SK-N-SH treated with all-trans-retinoic acid at 6 μM for 48 hours (cell line): Measurements from ENCODE around the gene SLC4A4.

Experiments used
- ATAC-seq: fragments of 200-7000 bp; cut with Tn5 transposase; 3 replicates; pipeline ENCODE4 v1.9.1; 2020; ENCODE audit warnings: mild to moderate bottlenecking, moderate library complexity
- ARNTL ChIP-seq: fragments of 450-650 bp; formaldehyde crosslinking; IDR thresholded peaks from 2 replicates; pipeline ENCODE4 v1.5.0; 2020; ENCODE audit warnings: low read depth, mild to moderate bottlenecking, moderate library complexity, borderline replicate concordance
- BACH2 ChIP-seq: fragments of 250-450 bp; sonication (Bioruptor Pico); IDR thresholded peaks from 2 replicates; pipeline ENCODE4 v1.9.0; 2021; ENCODE audit warnings: mild to moderate bottlenecking, borderline replicate concordance
- CSDC2 ChIP-seq: fragments of 250-450 bp; sonication (Bioruptor Pico); IDR thresholded peaks from 2 replicates; pipeline ENCODE4 v1.5.0; 2020; ENCODE audit warnings: mild to moderate bottlenecking, moderate library complexity
- ESRRG ChIP-seq: fragments of 250-450 bp; sonication (Bioruptor Pico); IDR thresholded peaks from 2 replicates; pipeline ENCODE4 v1.6.1; 2021; ENCODE audit warnings: mild to moderate bottlenecking
- GLIS3 ChIP-seq: fragments of 250-450 bp; sonication (Bioruptor Pico); IDR thresholded peaks from 2 replicates; pipeline ENCODE4 v1.5.0; 2020; ENCODE audit warnings: mild to moderate bottlenecking, moderate library complexity
- ISL1 ChIP-seq: fragments of 250-450 bp; sonication (Bioruptor Pico); IDR thresholded peaks from 2 replicates; pipeline ENCODE4 v2.1.2; 2022; ENCODE audit warnings: mild to moderate bottlenecking, moderate library complexity
- OSR1 ChIP-seq: fragments of 250-450 bp; sonication (Bioruptor Pico); IDR thresholded peaks from 2 replicates; pipeline ENCODE4 v1.8.0; 2022; ENCODE audit warnings: moderate library complexity, mild to moderate bottlenecking, inconsistent platforms
- PPARA ChIP-seq: fragments of 250-450 bp; sonication (Bioruptor Pico); IDR thresholded peaks from 2 replicates; pipeline ENCODE4 v1.5.0; 2020; ENCODE audit warnings: mild to moderate bottlenecking, borderline replicate concordance
- RARB ChIP-seq: fragments of 250-450 bp; sonication (Bioruptor Pico); IDR thresholded peaks from 2 replicates; pipeline ENCODE4 v1.8.0; 2021; ENCODE audit warnings: mild to moderate bottlenecking, moderate library complexity
- SNAI2 ChIP-seq: fragments of 250-450 bp; sonication (Bioruptor Pico); IDR thresholded peaks from 2 replicates; pipeline ENCODE4 v1.5.0; 2020; ENCODE audit warnings: mild to moderate bottlenecking, moderate library complexity
- TCF4 ChIP-seq: fragments of 250-450 bp; sonication (Bioruptor Pico); IDR thresholded peaks from 2 replicates; pipeline ENCODE4 v1.8.0; 2021; ENCODE audit warnings: mild to moderate bottlenecking, moderate library complexity, borderline replicate concordance
- TOX ChIP-seq: fragments of 250-450 bp; sonication (Bioruptor Pico); IDR thresholded peaks from 2 replicates; pipeline ENCODE4 v1.8.0; 2021; ENCODE audit warnings: mild to moderate bottlenecking, moderate library complexity, borderline replicate concordance
- ZC3H10 ChIP-seq: fragments of 250-450 bp; sonication (Bioruptor Pico); IDR thresholded peaks from 2 replicates; pipeline ENCODE4 v1.5.1; 2021; ENCODE audit warnings: mild to moderate bottlenecking, moderate library complexity
- ZFP3 ChIP-seq: fragments of 250-450 bp; sonication (Bioruptor Pico); IDR thresholded peaks from 2 replicates; pipeline ENCODE4 v1.5.0; 2020; ENCODE audit warnings: mild to moderate bottlenecking, moderate library complexity
- ZFP30 ChIP-seq: fragments of 450-650 bp; formaldehyde crosslinking; IDR thresholded peaks from 2 replicates; pipeline ENCODE4 v1.5.0; 2022; ENCODE audit warnings: mild to moderate bottlenecking, moderate library complexity
- ZNF565 ChIP-seq: fragments of 450-650 bp; formaldehyde crosslinking; conservative IDR thresholded peaks from 2 replicates; pipeline ENCODE4 v1.5.0; 2020; ENCODE audit warnings: low read depth, mild to moderate bottlenecking, moderate library complexity
- ZNF70 ChIP-seq: fragments of 450-650 bp; formaldehyde crosslinking; IDR thresholded peaks from 2 replicates; pipeline ENCODE4 v1.5.0; 2020; ENCODE audit warnings: mild to moderate bottlenecking, moderate library complexity
- ZNF8 ChIP-seq: fragments of 450-650 bp; formaldehyde crosslinking; IDR thresholded peaks from 2 replicates; pipeline ENCODE4 v1.5.0; 2020; ENCODE audit warnings: mild to moderate bottlenecking, moderate library complexity
- TF ChIP-seq, protein P1 (sequence below): fragments of 250-450 bp; sonication (Bioruptor Pico); IDR thresholded peaks from 2 replicates; pipeline ENCODE4 v1.5.1; 2021; ENCODE audit warnings: mild to moderate bottlenecking, moderate library complexity
- TF ChIP-seq, protein P2 (sequence below): fragments of 250-450 bp; sonication (Bioruptor Pico); IDR thresholded peaks from 2 replicates; pipeline ENCODE4 v1.8.0; 2020; ENCODE audit warnings: mild to moderate bottlenecking, moderate library complexity, borderline replicate concordance
- TF ChIP-seq, protein P3 (sequence below): fragments of 250-450 bp; sonication (Bioruptor Pico); IDR thresholded peaks from 2 replicates; pipeline ENCODE4 v1.5.1; 2020; ENCODE audit warnings: low read depth, mild to moderate bottlenecking, moderate library complexity
- TF ChIP-seq, protein P4 (sequence below): fragments of 250-450 bp; sonication (Bioruptor Pico); IDR thresholded peaks from 2 replicates; pipeline ENCODE4 v1.5.0; 2020; ENCODE audit warnings: mild to moderate bottlenecking, moderate library complexity

SLC4A4 gene

GRCh38 chr4:71533121-71533520, 194.3 kb downstream of the SLC4A4 start:
- TF ChIP-seq, protein P1, sequence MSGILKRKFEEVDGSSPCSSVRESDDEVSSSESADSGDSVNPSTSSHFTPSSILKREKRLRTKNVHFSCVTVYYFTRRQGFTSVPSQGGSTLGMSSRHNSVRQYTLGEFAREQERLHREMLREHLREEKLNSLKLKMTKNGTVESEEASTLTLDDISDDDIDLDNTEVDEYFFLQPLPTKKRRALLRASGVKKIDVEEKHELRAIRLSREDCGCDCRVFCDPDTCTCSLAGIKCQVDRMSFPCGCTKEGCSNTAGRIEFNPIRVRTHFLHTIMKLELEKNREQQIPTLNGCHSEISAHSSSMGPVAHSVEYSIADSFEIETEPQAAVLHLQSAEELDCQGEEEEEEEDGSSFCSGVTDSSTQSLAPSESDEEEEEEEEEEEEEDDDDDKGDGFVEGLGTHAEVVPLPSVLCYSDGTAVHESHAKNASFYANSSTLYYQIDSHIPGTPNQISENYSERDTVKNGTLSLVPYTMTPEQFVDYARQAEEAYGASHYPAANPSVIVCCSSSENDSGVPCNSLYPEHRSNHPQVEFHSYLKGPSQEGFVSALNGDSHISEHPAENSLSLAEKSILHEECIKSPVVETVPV, result no peak
- TF ChIP-seq, protein P2, sequence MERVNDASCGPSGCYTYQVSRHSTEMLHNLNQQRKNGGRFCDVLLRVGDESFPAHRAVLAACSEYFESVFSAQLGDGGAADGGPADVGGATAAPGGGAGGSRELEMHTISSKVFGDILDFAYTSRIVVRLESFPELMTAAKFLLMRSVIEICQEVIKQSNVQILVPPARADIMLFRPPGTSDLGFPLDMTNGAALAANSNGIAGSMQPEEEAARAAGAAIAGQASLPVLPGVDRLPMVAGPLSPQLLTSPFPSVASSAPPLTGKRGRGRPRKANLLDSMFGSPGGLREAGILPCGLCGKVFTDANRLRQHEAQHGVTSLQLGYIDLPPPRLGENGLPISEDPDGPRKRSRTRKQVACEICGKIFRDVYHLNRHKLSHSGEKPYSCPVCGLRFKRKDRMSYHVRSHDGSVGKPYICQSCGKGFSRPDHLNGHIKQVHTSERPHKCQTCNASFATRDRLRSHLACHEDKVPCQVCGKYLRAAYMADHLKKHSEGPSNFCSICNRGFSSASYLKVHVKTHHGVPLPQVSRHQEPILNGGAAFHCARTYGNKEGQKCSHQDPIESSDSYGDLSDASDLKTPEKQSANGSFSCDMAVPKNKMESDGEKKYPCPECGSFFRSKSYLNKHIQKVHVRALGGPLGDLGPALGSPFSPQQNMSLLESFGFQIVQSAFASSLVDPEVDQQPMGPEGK (CRISPR knock-in tag), result no peak
- TF ChIP-seq BACH2, result no peak
- TF ChIP-seq PPARA, result no peak
- TF ChIP-seq CSDC2 (CRISPR knock-in tag), result no peak
- no peak for TF ChIP-seq SNAI2 (CRISPR knock-in tag)
- no peak for TF ChIP-seq TOX (CRISPR knock-in tag)
- TF ChIP-seq, protein P3, sequence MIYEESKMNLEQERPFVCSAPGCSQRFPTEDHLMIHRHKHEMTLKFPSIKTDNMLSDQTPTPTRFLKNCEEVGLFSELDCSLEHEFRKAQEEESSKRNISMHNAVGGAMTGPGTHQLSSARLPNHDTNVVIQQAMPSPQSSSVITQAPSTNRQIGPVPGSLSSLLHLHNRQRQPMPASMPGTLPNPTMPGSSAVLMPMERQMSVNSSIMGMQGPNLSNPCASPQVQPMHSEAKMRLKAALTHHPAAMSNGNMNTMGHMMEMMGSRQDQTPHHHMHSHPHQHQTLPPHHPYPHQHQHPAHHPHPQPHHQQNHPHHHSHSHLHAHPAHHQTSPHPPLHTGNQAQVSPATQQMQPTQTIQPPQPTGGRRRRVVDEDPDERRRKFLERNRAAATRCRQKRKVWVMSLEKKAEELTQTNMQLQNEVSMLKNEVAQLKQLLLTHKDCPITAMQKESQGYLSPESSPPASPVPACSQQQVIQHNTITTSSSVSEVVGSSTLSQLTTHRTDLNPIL (CRISPR knock-in tag), result no peak
- no peak for TF ChIP-seq ZNF70 (CRISPR knock-in tag)
- no peak for TF ChIP-seq ZNF565 (CRISPR knock-in tag)
- no peak for TF ChIP-seq ZC3H10 (CRISPR knock-in tag)
- no peak for TF ChIP-seq ZFP30 (CRISPR knock-in tag)
- TF ChIP-seq TCF4 (CRISPR knock-in tag), result no peak
- no peak for TF ChIP-seq ARNTL (CRISPR knock-in tag)
- TF ChIP-seq GLIS3, result no peak
- no peak for TF ChIP-seq ESRRG (CRISPR knock-in tag)
- no peak for TF ChIP-seq RARB
- ATAC-seq, result no peak

GRCh38 chr4:71537551-71538065, 198.8 kb downstream of the SLC4A4 start:
- ATAC-seq, result no peak
- no peak for TF ChIP-seq ZFP3
- no peak for TF ChIP-seq ZNF70 (CRISPR knock-in tag)
- no peak for TF ChIP-seq ARNTL (CRISPR knock-in tag)
- TF ChIP-seq ESRRG (CRISPR knock-in tag), result no peak
- no peak for TF ChIP-seq SNAI2 (CRISPR knock-in tag)
- no peak for TF ChIP-seq TCF4 (CRISPR knock-in tag)
- no peak for TF ChIP-seq RARB
- TF ChIP-seq, protein P2 (CRISPR knock-in tag), result no peak
- no peak for TF ChIP-seq ZFP30 (CRISPR knock-in tag)
- TF ChIP-seq ZNF8 (CRISPR knock-in tag), result no peak
- no peak for TF ChIP-seq OSR1 (CRISPR knock-in tag)
- no peak for TF ChIP-seq CSDC2 (CRISPR knock-in tag)
- no peak for TF ChIP-seq BACH2
- no peak for TF ChIP-seq ZC3H10 (CRISPR knock-in tag)
- no peak for TF ChIP-seq TOX (CRISPR knock-in tag)
- TF ChIP-seq, protein P4, sequence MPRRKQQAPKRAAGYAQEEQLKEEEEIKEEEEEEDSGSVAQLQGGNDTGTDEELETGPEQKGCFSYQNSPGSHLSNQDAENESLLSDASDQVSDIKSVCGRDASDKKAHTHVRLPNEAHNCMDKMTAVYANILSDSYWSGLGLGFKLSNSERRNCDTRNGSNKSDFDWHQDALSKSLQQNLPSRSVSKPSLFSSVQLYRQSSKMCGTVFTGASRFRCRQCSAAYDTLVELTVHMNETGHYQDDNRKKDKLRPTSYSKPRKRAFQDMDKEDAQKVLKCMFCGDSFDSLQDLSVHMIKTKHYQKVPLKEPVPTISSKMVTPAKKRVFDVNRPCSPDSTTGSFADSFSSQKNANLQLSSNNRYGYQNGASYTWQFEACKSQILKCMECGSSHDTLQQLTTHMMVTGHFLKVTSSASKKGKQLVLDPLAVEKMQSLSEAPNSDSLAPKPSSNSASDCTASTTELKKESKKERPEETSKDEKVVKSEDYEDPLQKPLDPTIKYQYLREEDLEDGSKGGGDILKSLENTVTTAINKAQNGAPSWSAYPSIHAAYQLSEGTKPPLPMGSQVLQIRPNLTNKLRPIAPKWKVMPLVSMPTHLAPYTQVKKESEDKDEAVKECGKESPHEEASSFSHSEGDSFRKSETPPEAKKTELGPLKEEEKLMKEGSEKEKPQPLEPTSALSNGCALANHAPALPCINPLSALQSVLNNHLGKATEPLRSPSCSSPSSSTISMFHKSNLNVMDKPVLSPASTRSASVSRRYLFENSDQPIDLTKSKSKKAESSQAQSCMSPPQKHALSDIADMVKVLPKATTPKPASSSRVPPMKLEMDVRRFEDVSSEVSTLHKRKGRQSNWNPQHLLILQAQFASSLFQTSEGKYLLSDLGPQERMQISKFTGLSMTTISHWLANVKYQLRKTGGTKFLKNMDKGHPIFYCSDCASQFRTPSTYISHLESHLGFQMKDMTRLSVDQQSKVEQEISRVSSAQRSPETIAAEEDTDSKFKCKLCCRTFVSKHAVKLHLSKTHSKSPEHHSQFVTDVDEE (CRISPR knock-in tag), result no peak
- no peak for TF ChIP-seq PPARA
- TF ChIP-seq, all 23 proteins: peak for 0

GRCh38 chr4:71538528-71538927, 199.7 kb downstream of the SLC4A4 start:
- ATAC-seq, result no peak
- no peak for TF ChIP-seq ESRRG (CRISPR knock-in tag)
- no peak for TF ChIP-seq ZFP30 (CRISPR knock-in tag)
- no peak for TF ChIP-seq CSDC2 (CRISPR knock-in tag)
- no peak for TF ChIP-seq PPARA
- TF ChIP-seq SNAI2 (CRISPR knock-in tag), result no peak
- no peak for TF ChIP-seq ZNF8 (CRISPR knock-in tag)
- no peak for TF ChIP-seq RARB
- TF ChIP-seq, protein P3 (CRISPR knock-in tag), result no peak
- TF ChIP-seq, protein P4 (CRISPR knock-in tag), result no peak
- no peak for TF ChIP-seq TCF4 (CRISPR knock-in tag)
- TF ChIP-seq GLIS3, result no peak
- TF ChIP-seq ISL1 (CRISPR knock-in tag), result no peak
